ENCODE measurements around the gene PDE11A.

- TF ChIP-seq CTCF (IDR thresholded peaks at IDR 0.05 in 4 of 5, conservative IDR thresholded peaks at IDR 0.05 in 1 of 5) (no peak), POLR2A (IDR thresholded peaks at IDR 0.05) (no peak)
Observed at GRCh38 chr2:177914247-177914646, 158.3 kb downstream of the PDE11A start.
